ENCODE results near the gene FLRT2.

GRCh38 chr14:85531587-85532373 lies 1.8 kb downstream of the FLRT2 start:
- TF ChIP-seq CTCF (IDR thresholded peaks at IDR 0.05) (peak in 2 of 3 experiments; percentile 3 to 15), POLR2A (IDR thresholded peaks at IDR 0.05; ENCODE audit: low read depth) (no peak), EP300 (IDR thresholded peaks at IDR 0.05) (no peak), POLR2AphosphoS5 (IDR thresholded peaks at IDR 0.05) (no peak)
